Measurements from ENCODE around the gene CLBA1. TPM values are rescaled to one million over a fixed set of nuclear protein-coding genes. Genes with fewer than 3 reads are reported as not detected.

CLBA1 gene
- total and polyA plus RNA-seq, 2 experiments from 2014 or later: 1.6 to 1.8 TPM

DNA sequence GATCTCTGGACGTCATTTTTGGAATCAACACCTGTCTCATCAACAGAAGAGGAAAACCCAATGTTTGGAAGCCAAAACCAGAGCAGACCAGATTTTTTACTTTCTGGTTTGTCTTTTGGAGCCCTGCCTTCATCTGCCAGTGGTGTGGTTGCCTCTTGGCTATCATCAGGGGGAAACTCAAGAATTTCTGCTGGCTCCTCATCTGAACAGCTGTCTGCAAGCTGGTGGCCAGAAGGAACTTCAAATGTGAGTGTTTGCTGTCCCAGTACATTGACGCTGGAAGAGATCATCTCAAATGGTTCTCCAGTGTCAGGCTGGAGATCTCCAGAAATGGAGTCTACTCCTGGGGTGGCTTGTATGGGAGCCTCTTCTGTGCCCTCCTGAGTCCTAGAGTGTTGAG lies 47.2 kb upstream of the CLBA1 start (continued):
- TF ChIP-seq EZH2phosphoT487 (IDR thresholded peaks at IDR 0.05; ENCODE audit: unreplicated experiment) (no peak), ZNF114 (CRISPR knock-in tag; IDR thresholded peaks at IDR 0.05) (no peak), STAT1 (IDR thresholded peaks at IDR 0.05; ENCODE audit: unreplicated experiment) (no peak), CREB1 (CRISPR knock-in tag; IDR thresholded peaks at IDR 0.05; ENCODE audit: low read depth) (no peak)
- TF ChIP-seq, protein P1, sequence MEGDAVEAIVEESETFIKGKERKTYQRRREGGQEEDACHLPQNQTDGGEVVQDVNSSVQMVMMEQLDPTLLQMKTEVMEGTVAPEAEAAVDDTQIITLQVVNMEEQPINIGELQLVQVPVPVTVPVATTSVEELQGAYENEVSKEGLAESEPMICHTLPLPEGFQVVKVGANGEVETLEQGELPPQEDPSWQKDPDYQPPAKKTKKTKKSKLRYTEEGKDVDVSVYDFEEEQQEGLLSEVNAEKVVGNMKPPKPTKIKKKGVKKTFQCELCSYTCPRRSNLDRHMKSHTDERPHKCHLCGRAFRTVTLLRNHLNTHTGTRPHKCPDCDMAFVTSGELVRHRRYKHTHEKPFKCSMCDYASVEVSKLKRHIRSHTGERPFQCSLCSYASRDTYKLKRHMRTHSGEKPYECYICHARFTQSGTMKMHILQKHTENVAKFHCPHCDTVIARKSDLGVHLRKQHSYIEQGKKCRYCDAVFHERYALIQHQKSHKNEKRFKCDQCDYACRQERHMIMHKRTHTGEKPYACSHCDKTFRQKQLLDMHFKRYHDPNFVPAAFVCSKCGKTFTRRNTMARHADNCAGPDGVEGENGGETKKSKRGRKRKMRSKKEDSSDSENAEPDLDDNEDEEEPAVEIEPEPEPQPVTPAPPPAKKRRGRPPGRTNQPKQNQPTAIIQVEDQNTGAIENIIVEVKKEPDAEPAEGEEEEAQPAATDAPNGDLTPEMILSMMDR (conservative IDR thresholded peaks at IDR 0.05; ENCODE audit: low read depth in 2 of 2): no peak
- TF ChIP-seq, protein P2, sequence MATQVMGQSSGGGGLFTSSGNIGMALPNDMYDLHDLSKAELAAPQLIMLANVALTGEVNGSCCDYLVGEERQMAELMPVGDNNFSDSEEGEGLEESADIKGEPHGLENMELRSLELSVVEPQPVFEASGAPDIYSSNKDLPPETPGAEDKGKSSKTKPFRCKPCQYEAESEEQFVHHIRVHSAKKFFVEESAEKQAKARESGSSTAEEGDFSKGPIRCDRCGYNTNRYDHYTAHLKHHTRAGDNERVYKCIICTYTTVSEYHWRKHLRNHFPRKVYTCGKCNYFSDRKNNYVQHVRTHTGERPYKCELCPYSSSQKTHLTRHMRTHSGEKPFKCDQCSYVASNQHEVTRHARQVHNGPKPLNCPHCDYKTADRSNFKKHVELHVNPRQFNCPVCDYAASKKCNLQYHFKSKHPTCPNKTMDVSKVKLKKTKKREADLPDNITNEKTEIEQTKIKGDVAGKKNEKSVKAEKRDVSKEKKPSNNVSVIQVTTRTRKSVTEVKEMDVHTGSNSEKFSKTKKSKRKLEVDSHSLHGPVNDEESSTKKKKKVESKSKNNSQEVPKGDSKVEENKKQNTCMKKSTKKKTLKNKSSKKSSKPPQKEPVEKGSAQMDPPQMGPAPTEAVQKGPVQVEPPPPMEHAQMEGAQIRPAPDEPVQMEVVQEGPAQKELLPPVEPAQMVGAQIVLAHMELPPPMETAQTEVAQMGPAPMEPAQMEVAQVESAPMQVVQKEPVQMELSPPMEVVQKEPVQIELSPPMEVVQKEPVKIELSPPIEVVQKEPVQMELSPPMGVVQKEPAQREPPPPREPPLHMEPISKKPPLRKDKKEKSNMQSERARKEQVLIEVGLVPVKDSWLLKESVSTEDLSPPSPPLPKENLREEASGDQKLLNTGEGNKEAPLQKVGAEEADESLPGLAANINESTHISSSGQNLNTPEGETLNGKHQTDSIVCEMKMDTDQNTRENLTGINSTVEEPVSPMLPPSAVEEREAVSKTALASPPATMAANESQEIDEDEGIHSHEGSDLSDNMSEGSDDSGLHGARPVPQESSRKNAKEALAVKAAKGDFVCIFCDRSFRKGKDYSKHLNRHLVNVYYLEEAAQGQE (IDR thresholded peaks at IDR 0.05; ENCODE audit: unreplicated experiment): no peak

DNA sequence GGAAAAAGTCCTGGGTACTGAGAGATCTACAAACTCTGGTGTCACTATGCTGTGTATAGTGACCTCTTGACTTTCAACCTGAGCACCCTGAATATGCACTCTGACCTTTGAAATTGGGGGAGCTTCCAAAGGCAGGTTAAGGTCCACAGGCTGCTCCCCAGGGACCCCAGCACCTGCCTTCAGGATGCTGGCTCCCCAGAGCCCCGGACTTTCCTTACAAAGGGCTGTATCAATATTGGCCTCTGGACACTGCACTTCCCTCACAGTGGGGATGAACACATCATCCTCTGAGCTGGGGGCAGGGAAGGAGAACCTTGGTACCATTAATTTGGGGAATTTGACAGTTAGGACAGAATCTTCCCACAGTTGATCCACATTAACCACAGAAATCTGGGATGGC lies 46.6 kb upstream of the CLBA1 start:
- Histone ChIP-seq H2AFZ (no peak overlapping the region), H3F3A (replicated peaks; ENCODE audit: low read depth) (no peaks in the 10 kb centered on the region), H3K27ac (ENCODE audit: low read depth) (no peak overlapping the region), H3K36me3 (ENCODE audit: insufficient read depth) (no peaks in the 10 kb centered on the region), H3K9me2 (ENCODE audit: insufficient read depth) (no peaks in the 10 kb centered on the region), H3K4me2 (no peak overlapping the region), H4K20me1 (replicated peaks; ENCODE audit: insufficient read depth) (no peaks in the 10 kb centered on the region), H3K27me3 (ENCODE audit: insufficient read depth) (peaks cover 42% of the 10 kb centered on the region), H3K4me3 (no peak overlapping the region), H3K4me1 (ENCODE audit: insufficient read depth) (no peaks in the 10 kb centered on the region), H3K79me2 (replicated peaks; ENCODE audit: insufficient read depth) (no peaks in the 10 kb centered on the region)
- H3K27me3 Mint-ChIP-seq (ENCODE audit: insufficient read depth, low read depth, poor library complexity): peaks cover 41% of the 10 kb centered on the region
- DNase-seq (ENCODE audit: low spot score): no peak
- H3K4me1 Mint-ChIP-seq: no peaks in the 10 kb centered on the region; the same call in 2 of the 3 replicates
- peaks cover 3% of the 10 kb centered on the region; the same call in 1 of the 3 replicates for H3K36me3 Mint-ChIP-seq (ENCODE audit: low read depth)
- peaks cover 7% of the 10 kb centered on the region; the same call in 1 of the 3 replicates for H3K9me3 Mint-ChIP-seq
- ATAC-seq: no peak
- H3K27ac Mint-ChIP-seq: no peak overlapping the region
- H3K4me3 Mint-ChIP-seq: no peak overlapping the region
- TF ChIP-seq, protein P2 (IDR thresholded peaks at IDR 0.05; ENCODE audit: unreplicated experiment): no peak
- TF ChIP-seq, protein P1 (conservative IDR thresholded peaks at IDR 0.05; ENCODE audit: low read depth in 2 of 2): no peak
- TF ChIP-seq ZNF114 (CRISPR knock-in tag; IDR thresholded peaks at IDR 0.05): no peak
- no peak for TF ChIP-seq JUNB (IDR thresholded peaks at IDR 0.05; ENCODE audit: unreplicated experiment)
- TF ChIP-seq STAT1 (IDR thresholded peaks at IDR 0.05; ENCODE audit: unreplicated experiment): no peak
- TF ChIP-seq ZNF331 (CRISPR knock-in tag; IDR thresholded peaks at IDR 0.05; ENCODE audit: low read depth): no peak
- TF ChIP-seq CREB1 (CRISPR knock-in tag; IDR thresholded peaks at IDR 0.05; ENCODE audit: low read depth): no peak

Measured in GM23338 (cell line).